ENCODE measurements around the gene ADGRV1.

GRCh38 chr5:91106842-91107511, 548.4 kb downstream of the ADGRV1 start:
- no peak for TF ChIP-seq RBFOX2 (IDR thresholded peaks at IDR 0.05; ENCODE audit: low read depth, low read length)
- no peak for TF ChIP-seq FOXP4 (CRISPR knock-in tag; IDR thresholded peaks at IDR 0.05; ENCODE audit: borderline replicate concordance)
- no peak for TF ChIP-seq SP1 (CRISPR knock-in tag; IDR thresholded peaks at IDR 0.05)
- TF ChIP-seq ZBED1 (IDR thresholded peaks at IDR 0.05): no peak
- TF ChIP-seq, protein P1, sequence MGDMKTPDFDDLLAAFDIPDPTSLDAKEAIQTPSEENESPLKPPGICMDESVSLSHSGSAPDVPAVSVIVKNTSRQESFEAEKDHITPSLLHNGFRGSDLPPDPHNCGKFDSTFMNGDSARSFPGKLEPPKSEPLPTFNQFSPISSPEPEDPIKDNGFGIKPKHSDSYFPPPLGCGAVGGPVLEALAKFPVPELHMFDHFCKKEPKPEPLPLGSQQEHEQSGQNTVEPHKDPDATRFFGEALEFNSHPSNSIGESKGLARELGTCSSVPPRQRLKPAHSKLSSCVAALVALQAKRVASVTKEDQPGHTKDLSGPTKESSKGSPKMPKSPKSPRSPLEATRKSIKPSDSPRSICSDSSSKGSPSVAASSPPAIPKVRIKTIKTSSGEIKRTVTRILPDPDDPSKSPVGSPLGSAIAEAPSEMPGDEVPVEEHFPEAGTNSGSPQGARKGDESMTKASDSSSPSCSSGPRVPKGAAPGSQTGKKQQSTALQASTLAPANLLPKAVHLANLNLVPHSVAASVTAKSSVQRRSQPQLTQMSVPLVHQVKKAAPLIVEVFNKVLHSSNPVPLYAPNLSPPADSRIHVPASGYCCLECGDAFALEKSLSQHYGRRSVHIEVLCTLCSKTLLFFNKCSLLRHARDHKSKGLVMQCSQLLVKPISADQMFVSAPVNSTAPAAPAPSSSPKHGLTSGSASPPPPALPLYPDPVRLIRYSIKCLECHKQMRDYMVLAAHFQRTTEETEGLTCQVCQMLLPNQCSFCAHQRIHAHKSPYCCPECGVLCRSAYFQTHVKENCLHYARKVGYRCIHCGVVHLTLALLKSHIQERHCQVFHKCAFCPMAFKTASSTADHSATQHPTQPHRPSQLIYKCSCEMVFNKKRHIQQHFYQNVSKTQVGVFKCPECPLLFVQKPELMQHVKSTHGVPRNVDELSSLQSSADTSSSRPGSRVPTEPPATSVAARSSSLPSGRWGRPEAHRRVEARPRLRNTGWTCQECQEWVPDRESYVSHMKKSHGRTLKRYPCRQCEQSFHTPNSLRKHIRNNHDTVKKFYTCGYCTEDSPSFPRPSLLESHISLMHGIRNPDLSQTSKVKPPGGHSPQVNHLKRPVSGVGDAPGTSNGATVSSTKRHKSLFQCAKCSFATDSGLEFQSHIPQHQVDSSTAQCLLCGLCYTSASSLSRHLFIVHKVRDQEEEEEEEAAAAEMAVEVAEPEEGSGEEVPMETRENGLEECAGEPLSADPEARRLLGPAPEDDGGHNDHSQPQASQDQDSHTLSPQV (IDR thresholded peaks at IDR 0.05): no peak
- TF ChIP-seq ZNF408 (CRISPR knock-in tag; IDR thresholded peaks at IDR 0.05; ENCODE audit: low read depth): no peak
- TF ChIP-seq PHF8 (IDR thresholded peaks at IDR 0.05; ENCODE audit: borderline replicate concordance, low read length): no peak
- no peak for TF ChIP-seq XRCC3 (IDR thresholded peaks at IDR 0.05)
- no peak for TF ChIP-seq SMAD4 (CRISPR knock-in tag; conservative IDR thresholded peaks at IDR 0.05)
- TF ChIP-seq ZNF512 (tag; IDR thresholded peaks at IDR 0.05): no peak
- TF ChIP-seq CTCF (IDR thresholded peaks at IDR 0.05 in 2 of 3, conservative IDR thresholded peaks at IDR 0.05 in 1 of 3; ENCODE audit: insufficient read depth in 2 of 3, low read depth in 1 of 3, low read length in 3 of 3): no peak
- no peak for TF ChIP-seq WHSC1 (IDR thresholded peaks at IDR 0.05; ENCODE audit: low read length)

Data from K562 (cell line).